Mesenteric fat pad (tissue), 1 donor: ENCODE measurements around the gene PEX5L. TPM values are rescaled to one million over a fixed set of nuclear protein-coding genes. Genes with fewer than 3 reads are reported as not detected.
"Not testable (repeated sequence)": the region's sequence is repeated elsewhere in the genome, so short reads cannot be mapped to it uniquely, and the experiment has no call there.

ENCODE experiments used
- DNase-seq: peaks from one replicate; pipeline ENCODE4 v3.0.0-alpha.2; 2020; ENCODE audit warnings: low spot score
- total RNA-seq: library from RNA; stranded (reverse); fragmentation: NEBNext Ultra II Directional; extraction: Animal tissue kit (Norgen Biotek cat#: 25700); gene quantifications from one replicate; pipeline ENCODE4 v1.2.1, GENCODE V29; 2021
- donor health status: DM: yes; HTN: yes; CAD: no.

PEX5L gene
- total RNA-seq, 1 donor from 2014 or later = not detected

- DNase-seq = no peak
These were observed 24.8 kb downstream of the PEX5L start for GRCh38 chr3:180011927-180012326.

GRCh38 chr3:180008318-180008717 is 28.4 kb downstream of the PEX5L start:
- DNase-seq = not testable (repeated sequence)

- no peak for DNase-seq
These were observed 32.2 kb downstream of the PEX5L start for GRCh38 chr3:180004542-180004941.

GRCh38 chr3:180002006-180002405 is 34.7 kb downstream of the PEX5L start:
- DNase-seq = no peak

- no peak for DNase-seq
These were observed 36.2 kb downstream of the PEX5L start for GRCh38 chr3:180000500-180000899.

- DNase-seq = no peak
These were observed 41.3 kb downstream of the PEX5L start for GRCh38 chr3:179995406-179995805.

- DNase-seq = no peak
These were observed 44.9 kb downstream of the PEX5L start for GRCh38 chr3:179991883-179992282.

- DNase-seq = no peak
These were observed 45.6 kb downstream of the PEX5L start for GRCh38 chr3:179991104-179991503.

GRCh38 chr3:179981646-179982045 is 55.1 kb downstream of the PEX5L start:
- no peak for DNase-seq

- no peak for DNase-seq
These were observed 59.4 kb downstream of the PEX5L start for GRCh38 chr3:179977356-179977755.

GRCh38 chr3:179973931-179974361 is 62.8 kb downstream of the PEX5L start:
- DNase-seq = no peak

- no peak for DNase-seq
These were observed 63.8 kb downstream of the PEX5L start for GRCh38 chr3:179972881-179973423.

- no peak for DNase-seq
These were observed 65.5 kb downstream of the PEX5L start for GRCh38 chr3:179971280-179971679.

- DNase-seq = no peak
These were observed 66.0 kb downstream of the PEX5L start for GRCh38 chr3:179970746-179971145.

GRCh38 chr3:179969525-179969924 is 67.2 kb downstream of the PEX5L start:
- DNase-seq = no peak

GRCh38 chr3:179967622-179968021 is 69.1 kb downstream of the PEX5L start:
- no peak for DNase-seq

- no peak for DNase-seq
These were observed 71.8 kb downstream of the PEX5L start for GRCh38 chr3:179964890-179965289.

- no peak for DNase-seq
These were observed 73.9 kb downstream of the PEX5L start for GRCh38 chr3:179962629-179963387.

GRCh38 chr3:179961703-179962078 is 75.0 kb downstream of the PEX5L start:
- no peak for DNase-seq

GRCh38 chr3:179961071-179961702 is 75.5 kb downstream of the PEX5L start:
- no peak for DNase-seq

GRCh38 chr3:179958759-179959158 is 78.0 kb downstream of the PEX5L start:
- DNase-seq = no peak

GRCh38 chr3:179958143-179958542 is 78.6 kb downstream of the PEX5L start:
- no peak for DNase-seq
